Lower leg skin (tissue), 3 donors: ENCODE measurements around the gene SETMAR.

Source experiments
- CTCF ChIP-seq, 3 donors: fragments of 450-650 bp; IDR thresholded peaks; one replicate each; pipeline ENCODE4 v1.5.1; 2016; ENCODE audit warnings: antibody characterized with exemption in 3 of 3, mild to moderate bottlenecking in 3 of 3, moderate library complexity in 2 of 3
- POLR2A ChIP-seq, 2 donors: fragments of 450-650 bp; IDR thresholded peaks; one replicate each; pipeline ENCODE4 v1.6.1; 2016 to 2017; ENCODE audit warnings: antibody characterized with exemption in 2 of 2, mild to moderate bottlenecking in 1 of 2, moderate library complexity in 1 of 2

GRCh38 chr3:4343258-4343657 is 40.1 kb downstream of the SETMAR start:
- TF ChIP-seq CTCF (IDR thresholded peaks at IDR 0.05) (no peak), POLR2A (IDR thresholded peaks at IDR 0.05) (no peak)
